Fibroblast of lung (primary cell): ENCODE measurements around the gene HDC. TPM values are rescaled to one million over a fixed set of nuclear protein-coding genes. Genes with fewer than 3 reads are reported as not detected.

ENCODE experiments used
- DNase-seq, 2 donors: peaks; one replicate each; pipeline versions ENCODE4 v3.0.0 to v3.0.0-alpha.2; 2010; ENCODE audit warnings: low read depth in 2 of 2
- H2AFZ ChIP-seq: 2 replicates; pipeline ENCODE4 v1.5.1; 2012; ENCODE audit warnings: low read length, control low read depth, inconsistent platforms
- H3K27ac ChIP-seq: 2 replicates; pipeline ENCODE4 v1.5.1; 2011; ENCODE audit warnings: low read length, control low read depth; ENCODE audit not compliant: insufficient read depth
- H3K27me3 ChIP-seq: 2 replicates; pipeline ENCODE4 v1.5.1; 2011; ENCODE audit warnings: mild to moderate bottlenecking, low read length; ENCODE audit not compliant: control insufficient read depth, insufficient read depth
- H3K36me3 ChIP-seq: 2 replicates; pipeline ENCODE4 v1.5.1; 2011; ENCODE audit warnings: low read length; ENCODE audit not compliant: control insufficient read depth, insufficient read depth
- H3K4me1 ChIP-seq: 2 replicates; pipeline ENCODE4 v1.5.1; 2011; ENCODE audit warnings: low read length; ENCODE audit not compliant: control insufficient read depth, insufficient read depth; ENCODE audit errors: extremely low read depth
- H3K4me2 ChIP-seq: 2 replicates; pipeline ENCODE4 v1.5.1; 2011; ENCODE audit warnings: low read length, control low read depth; ENCODE audit not compliant: insufficient read depth; ENCODE audit errors: extremely low read depth
- H3K4me3 ChIP-seq, 4 experiments: fragments of 200-600 bp in 1 of 4; sonication (generic) in 1 of 4; replicated peaks in 1 of 4; 2 replicates each; pipeline ENCODE4 v1.5.1; 2011 to 2016; ENCODE audit warnings: low read length in 4 of 4, low read depth in 3 of 4, mild to moderate bottlenecking in 3 of 4, control low read depth in 2 of 4, inconsistent platforms in 1 of 4, mixed read lengths in 1 of 4; ENCODE audit not compliant: insufficient read depth in 1 of 4; ENCODE audit errors: control extremely low read depth in 1 of 4
- H3K79me2 ChIP-seq: 2 replicates; pipeline ENCODE4 v1.5.1; 2012; ENCODE audit warnings: mild to moderate bottlenecking, low read length, inconsistent platforms; ENCODE audit not compliant: control insufficient read depth, insufficient read depth
- H3K9ac ChIP-seq: 2 replicates; pipeline ENCODE4 v1.5.1; 2011; ENCODE audit warnings: mild to moderate bottlenecking, low read length, control low read depth; ENCODE audit not compliant: insufficient read depth
- H3K9me3 ChIP-seq: 2 replicates; pipeline ENCODE4 v1.5.1; 2012; ENCODE audit warnings: low read depth, low read length; ENCODE audit not compliant: control insufficient read depth, insufficient read depth
- H4K20me1 ChIP-seq: 2 replicates; pipeline ENCODE4 v1.5.1; 2011; ENCODE audit warnings: low read length; ENCODE audit not compliant: control insufficient read depth, insufficient read depth; ENCODE audit errors: extremely low read depth
- CTCF ChIP-seq, 2 donors: IDR thresholded peaks in 1 of 2; conservative IDR thresholded peaks in 1 of 2; 1 replicate in 1 of 2; 2 replicates in 1 of 2; pipeline ENCODE4 v1.5.1; 2011 to 2012; ENCODE audit warnings: low read length in 2 of 2, control low read depth in 1 of 2, inconsistent platforms in 1 of 2, low read depth in 1 of 2, mild to moderate bottlenecking in 1 of 2
- EZH2 ChIP-seq: IDR thresholded peaks from 2 replicates; pipeline ENCODE4 v1.5.1; 2012; ENCODE audit warnings: low read length, control low read depth, mild to moderate bottlenecking; ENCODE audit errors: missing control alignments
- polyA plus RNA-seq, 2 donors: library from polyadenylated mRNA; depleted of rRNA in 1 of 2; stranded (reverse) in 1 of 2; unstranded in 1 of 2; fragments of >200 nt; gene quantifications; 2 replicates each; pipeline ENCODE4 v1.2.1, GENCODE V29; 2011 to 2012; ENCODE audit warnings: missing spikeins in 1 of 2
- total RNA-seq: library from RNA; depleted of rRNA; stranded (reverse); fragments of >200 nt; gene quantifications from 2 replicates; pipeline ENCODE4 v1.2.1, GENCODE V29; 2014

HDC gene
- total and polyA plus RNA-seq, 2 donors (not counting 1 experiment from before 2014, with no cell fraction given), result not detected

DNA sequence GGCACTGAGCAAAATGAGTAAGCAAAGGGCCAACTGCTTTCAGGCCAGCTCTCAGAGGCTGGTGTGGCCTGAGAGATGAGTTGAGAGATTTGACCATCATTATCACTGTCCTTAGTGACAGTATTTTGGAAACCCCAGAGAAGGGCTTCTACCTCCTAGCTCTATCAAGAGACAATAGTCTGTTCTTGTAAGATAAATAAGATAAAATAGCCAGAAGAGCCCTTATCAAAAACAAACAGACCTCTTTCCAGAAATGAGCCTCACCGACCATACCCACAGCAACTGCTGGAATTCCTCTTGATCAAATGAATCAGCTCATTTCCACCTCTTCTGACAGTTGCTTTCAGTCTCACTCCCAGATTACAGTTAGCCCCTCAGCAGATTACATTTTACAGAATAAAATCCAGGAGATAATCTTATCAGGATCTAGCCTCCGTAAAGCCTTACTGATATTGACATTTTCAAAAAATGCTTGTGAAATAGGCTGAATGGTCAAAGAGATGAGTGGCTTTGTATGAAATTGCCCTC lies 4.5 kb downstream of the HDC start:
- H3K4me1 ChIP-seq, result peaks cover 2% of the 10 kb centered on the region
- no peaks in the 10 kb centered on the region for H3K79me2 ChIP-seq

DNA sequence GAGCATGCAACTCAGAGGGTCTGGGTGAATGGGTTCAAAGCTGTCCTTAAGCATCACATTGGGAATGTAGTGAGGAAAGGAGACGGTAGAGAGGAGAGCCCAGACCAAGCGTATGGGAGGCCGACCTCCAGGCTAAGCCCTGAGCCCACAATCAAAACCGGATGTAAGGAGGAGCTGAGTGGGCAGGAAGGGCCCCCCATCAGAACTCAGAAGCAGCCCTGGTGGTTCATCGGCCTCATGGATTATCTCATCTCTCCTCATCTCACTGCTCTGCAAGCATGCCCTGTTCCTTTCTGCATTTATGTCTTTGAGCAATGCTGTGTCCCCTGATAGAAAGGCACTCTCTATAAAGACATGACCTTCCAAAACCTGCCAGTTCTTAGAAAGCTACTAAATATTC lies 6.2 kb downstream of the HDC start:
- TF ChIP-seq EZH2 (no peak), CTCF (conservative IDR thresholded peaks at IDR 0.05 in 1 of 2, IDR thresholded peaks at IDR 0.05 in 1 of 2; ENCODE audit: low read depth in 1 of 2, low read length in 2 of 2) (no peak)
- Histone ChIP-seq H3K36me3 (no peaks in the 10 kb centered on the region), H2AFZ (no peak overlapping the region), H4K20me1 (no peaks in the 10 kb centered on the region), H3K4me1 (peaks cover 2% of the 10 kb centered on the region), H3K9ac (no peak overlapping the region), H3K9me3 (no peaks in the 10 kb centered on the region), H3K27me3 (peaks cover 7% of the 10 kb centered on the region), H3K79me2 (no peaks in the 10 kb centered on the region), H3K4me3 (no peak overlapping the region), H3K4me2 (no peak overlapping the region), H3K27ac (no peak overlapping the region)
- DNase-seq, result no peak

More for the DNA sequence above, 4.5 kb downstream of the HDC start:
- no peak for TF ChIP-seq EZH2
- TF ChIP-seq CTCF (conservative IDR thresholded peaks at IDR 0.05 in 1 of 2, IDR thresholded peaks at IDR 0.05 in 1 of 2; ENCODE audit: low read depth in 1 of 2, low read length in 2 of 2), result no peak
- Histone ChIP-seq H3K27me3 (peaks cover 3% of the 10 kb centered on the region), H3K4me2 (no peak overlapping the region), H2AFZ (no peak overlapping the region), H3K9ac (no peak overlapping the region), H3K9me3 (no peaks in the 10 kb centered on the region), H3K27ac (no peak overlapping the region), H3K4me3 (no peak overlapping the region), H3K36me3 (no peaks in the 10 kb centered on the region), H4K20me1 (no peaks in the 10 kb centered on the region)
- DNase-seq, result peak in 1 of 2 donors; percentile 20

- Histone ChIP-seq H3K9me3 (no peaks in the 10 kb centered on the region), H3K27ac (no peak overlapping the region), H3K9ac (no peak overlapping the region), H3K79me2 (no peaks in the 10 kb centered on the region), H3K4me3 (no peak overlapping the region), H3K4me1 (peaks cover 2% of the 10 kb centered on the region), H3K27me3 (peaks cover 7% of the 10 kb centered on the region), H2AFZ (no peak overlapping the region), H3K4me2 (no peak overlapping the region), H4K20me1 (no peaks in the 10 kb centered on the region), H3K36me3 (no peaks in the 10 kb centered on the region)
- peak; percentile 55 to 66 for DNase-seq
- TF ChIP-seq CTCF (conservative IDR thresholded peaks at IDR 0.05 in 1 of 2, IDR thresholded peaks at IDR 0.05 in 1 of 2; ENCODE audit: low read depth in 1 of 2, low read length in 2 of 2) (no peak), EZH2 (no peak)
Observed at GRCh38 chr15:50257924-50258323, 7.6 kb downstream of the HDC start.
